ENCODE measurements around the gene WASF3. TPM values are rescaled to one million over a fixed set of nuclear protein-coding genes. Genes with fewer than 3 reads are reported as not detected.

The WASF3 gene
- total RNA-seq, 1 donor from 2014 or later = 25.8 TPM

- H3K36me3 Mint-ChIP-seq (ENCODE audit: low read depth, unreplicated experiment) = no peaks in the 10 kb centered on the region
- Histone ChIP-seq H3K79me2 (ENCODE audit: insufficient read depth, low read length) (peaks cover 54% of the 10 kb centered on the region), H3K4me2 (ENCODE audit: low read length) (peak overlapping the region; percentile 48), H3K9ac (ENCODE audit: low read length) (no peak overlapping the region), H3K4me3 (ENCODE audit: insufficient read depth, low read depth, low read length) (no peak overlapping the region), H4K20me1 (ENCODE audit: insufficient read depth, low read length) (peaks cover 46% of the 10 kb centered on the region), H3K9me3 (ENCODE audit: insufficient read depth, low read depth, low read length) (no peaks in the 10 kb centered on the region), H3K27ac (ENCODE audit: low read depth, low read length) (no peak overlapping the region), H3K36me3 (ENCODE audit: insufficient read depth, low read length) (no peaks in the 10 kb centered on the region), H3K27me3 (ENCODE audit: insufficient read depth, low read length) (peaks cover 7% of the 10 kb centered on the region), H2AFZ (ENCODE audit: low read depth, low read length) (no peak overlapping the region), H3K4me1 (ENCODE audit: insufficient read depth, low read length) (peaks cover 20% of the 10 kb centered on the region)
- no peaks in the 10 kb centered on the region for H3K27me3 Mint-ChIP-seq (ENCODE audit: low read depth, unreplicated experiment)
- no peaks in the 10 kb centered on the region for H3K9me3 Mint-ChIP-seq (ENCODE audit: unreplicated experiment)
- no peak for DNase-seq (ENCODE audit: low read depth)
- H3K27ac Mint-ChIP-seq (ENCODE audit: unreplicated experiment) = no peak overlapping the region
- H3K4me1 Mint-ChIP-seq (ENCODE audit: low read depth, unreplicated experiment) = peaks cover 9% of the 10 kb centered on the region
- no peak for TF ChIP-seq EZH2 (IDR thresholded peaks at IDR 0.05; ENCODE audit: insufficient read depth, low read length)
- no peak for TF ChIP-seq CTCF (IDR thresholded peaks at IDR 0.05; ENCODE audit: insufficient read depth, low read depth, low read length)
- H3K4me3 Mint-ChIP-seq (ENCODE audit: unreplicated experiment) = no peak overlapping the region
- no peak for FAIRE-seq
Observed at GRCh38 chr13:26560456-26560855, 3.0 kb downstream of the WASF3 start.

DNA sequence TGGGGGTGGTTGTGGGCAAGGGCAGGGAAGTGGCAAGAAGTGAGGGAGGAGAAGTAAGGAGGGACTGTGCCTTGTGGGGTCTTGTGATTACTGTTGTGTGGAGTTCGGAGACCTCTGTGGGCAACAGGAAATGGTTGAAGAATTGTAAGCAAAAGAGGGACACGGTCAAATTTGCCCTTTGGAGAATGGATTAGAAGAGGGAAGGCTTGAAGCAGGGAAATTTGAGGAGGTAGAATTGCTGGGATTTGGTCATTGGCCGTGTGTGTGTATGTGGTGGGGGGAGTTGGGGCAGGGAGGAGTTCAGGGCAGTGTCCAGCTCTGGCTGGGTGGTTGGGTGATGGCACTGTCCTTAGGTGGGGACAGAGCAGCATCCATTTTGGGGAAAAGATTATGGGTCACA, 3.6 kb downstream of the WASF3 start:
- H4K20me1 ChIP-seq (ENCODE audit: insufficient read depth, low read length) = peaks cover 46% of the 10 kb centered on the region
- Mint-ChIP-seq H3K27ac (ENCODE audit: unreplicated experiment) (no peak overlapping the region), H3K9me3 (ENCODE audit: unreplicated experiment) (no peaks in the 10 kb centered on the region), H3K4me3 (ENCODE audit: unreplicated experiment) (no peak overlapping the region), H3K36me3 (ENCODE audit: low read depth, unreplicated experiment) (no peaks in the 10 kb centered on the region), H3K27me3 (ENCODE audit: low read depth, unreplicated experiment) (no peaks in the 10 kb centered on the region), H3K4me1 (ENCODE audit: low read depth, unreplicated experiment) (peaks cover 9% of the 10 kb centered on the region)
- no peak overlapping the region for H3K9ac ChIP-seq (ENCODE audit: low read length)
- H2AFZ ChIP-seq (ENCODE audit: low read depth, low read length) = no peak overlapping the region
- H3K4me1 ChIP-seq (ENCODE audit: insufficient read depth, low read length) = peaks cover 20% of the 10 kb centered on the region
- FAIRE-seq = no peak
- peak overlapping the region; percentile 48 for H3K4me2 ChIP-seq (ENCODE audit: low read length)
- H3K79me2 ChIP-seq (ENCODE audit: insufficient read depth, low read length) = peaks cover 58% of the 10 kb centered on the region
- TF ChIP-seq CTCF (IDR thresholded peaks at IDR 0.05; ENCODE audit: insufficient read depth, low read depth, low read length) (no peak), EZH2 (IDR thresholded peaks at IDR 0.05; ENCODE audit: insufficient read depth, low read length) (no peak)
- H3K36me3 ChIP-seq (ENCODE audit: insufficient read depth, low read length) = no peaks in the 10 kb centered on the region
- H3K27me3 ChIP-seq (ENCODE audit: insufficient read depth, low read length) = peaks cover under 1% of the 10 kb centered on the region
- no peak for DNase-seq (ENCODE audit: low read depth)
- H3K9me3 ChIP-seq (ENCODE audit: insufficient read depth, low read depth, low read length) = no peaks in the 10 kb centered on the region
- peak overlapping the region; percentile 18 for H3K27ac ChIP-seq (ENCODE audit: low read depth, low read length)
- no peak overlapping the region for H3K4me3 ChIP-seq (ENCODE audit: insufficient read depth, low read depth, low read length)

DNA sequence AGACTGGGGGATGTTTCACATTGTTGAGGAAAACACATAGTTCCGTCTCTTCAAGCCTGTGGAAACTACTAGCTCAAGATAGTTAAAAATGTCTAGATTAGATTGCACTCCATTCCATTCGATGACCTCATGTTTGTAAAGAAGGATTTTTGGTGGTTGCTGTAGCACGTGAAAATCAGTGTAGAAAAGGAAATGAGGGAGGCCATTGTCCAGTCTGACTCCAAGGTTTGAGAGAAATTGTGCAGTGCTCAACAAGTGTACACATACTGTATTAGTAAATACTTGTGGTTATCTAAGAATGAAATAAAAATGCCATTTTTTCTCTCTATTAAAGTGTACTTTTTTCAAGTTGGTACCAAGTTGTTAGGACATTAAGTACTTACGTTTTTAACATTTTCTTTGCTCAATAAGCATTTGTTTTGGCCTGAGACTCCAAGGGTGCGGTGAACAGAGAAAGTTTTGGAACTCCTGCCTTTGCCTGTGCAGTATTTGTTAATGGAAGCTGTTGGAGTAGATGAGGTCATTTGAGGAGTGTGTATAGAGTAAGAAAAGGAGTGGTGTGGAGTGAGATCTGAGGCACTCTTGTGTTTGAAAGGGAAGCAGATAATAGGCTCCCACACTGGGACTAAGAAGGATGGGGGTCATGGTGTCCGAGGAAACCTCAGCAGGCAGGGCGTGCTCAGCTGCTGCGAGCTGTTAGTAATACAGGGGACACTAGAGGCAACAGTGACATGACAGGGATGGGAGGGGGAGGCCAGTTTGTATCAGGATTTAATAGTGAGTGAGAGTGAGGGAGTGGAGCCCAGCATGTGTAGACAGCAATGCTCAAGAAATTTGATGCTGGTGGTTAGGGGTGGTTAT, 4.4 kb downstream of the WASF3 start:
- H3K9ac ChIP-seq (ENCODE audit: low read length) = no peak overlapping the region
- H3K27ac ChIP-seq (ENCODE audit: low read depth, low read length) = peak overlapping the region; percentile 18
- no peaks in the 10 kb centered on the region for H3K27me3 Mint-ChIP-seq (ENCODE audit: low read depth, unreplicated experiment)
- H3K79me2 ChIP-seq (ENCODE audit: insufficient read depth, low read length) = peaks cover 66% of the 10 kb centered on the region
- H3K4me1 ChIP-seq (ENCODE audit: insufficient read depth, low read length) = peaks cover 20% of the 10 kb centered on the region
- no peak overlapping the region for H3K4me3 Mint-ChIP-seq (ENCODE audit: unreplicated experiment)
- no peaks in the 10 kb centered on the region for H3K9me3 Mint-ChIP-seq (ENCODE audit: unreplicated experiment)
- no peaks in the 10 kb centered on the region for H3K36me3 Mint-ChIP-seq (ENCODE audit: low read depth, unreplicated experiment)
- DNase-seq (ENCODE audit: low read depth) = peak; percentile 74
- FAIRE-seq = peak; percentile 94
- TF ChIP-seq CTCF (IDR thresholded peaks at IDR 0.05; ENCODE audit: insufficient read depth, low read depth, low read length) = no peak
- TF ChIP-seq EZH2 (IDR thresholded peaks at IDR 0.05; ENCODE audit: insufficient read depth, low read length) = no peak
- no peaks in the 10 kb centered on the region for H3K27me3 ChIP-seq (ENCODE audit: insufficient read depth, low read length)
- no peak overlapping the region for H3K27ac Mint-ChIP-seq (ENCODE audit: unreplicated experiment)
- H3K36me3 ChIP-seq (ENCODE audit: insufficient read depth, low read length) = no peaks in the 10 kb centered on the region
- no peaks in the 10 kb centered on the region for H3K9me3 ChIP-seq (ENCODE audit: insufficient read depth, low read depth, low read length)
- H2AFZ ChIP-seq (ENCODE audit: low read depth, low read length) = no peak overlapping the region
- no peak overlapping the region for H3K4me3 ChIP-seq (ENCODE audit: insufficient read depth, low read depth, low read length)
- peak overlapping the region; percentile 48 for H3K4me2 ChIP-seq (ENCODE audit: low read length)
- H3K4me1 Mint-ChIP-seq (ENCODE audit: low read depth, unreplicated experiment) = peaks cover 8% of the 10 kb centered on the region
- peaks cover 46% of the 10 kb centered on the region for H4K20me1 ChIP-seq (ENCODE audit: insufficient read depth, low read length)
